Measurements from ENCODE around the gene ALLC. TPM values are rescaled to one million over a fixed set of nuclear protein-coding genes. Genes with fewer than 3 reads are reported as not detected.

Gene ALLC
- total RNA-seq, 1 experiment from 2014 or later, result not detected

- Mint-ChIP-seq H3K36me3 (ENCODE audit: insufficient read depth, unreplicated experiment) (no peaks in the 10 kb centered on the region), H3K27ac (ENCODE audit: unreplicated experiment) (no peak overlapping the region), H3K9me3 (ENCODE audit: unreplicated experiment) (no peaks in the 10 kb centered on the region), H3K4me3 (ENCODE audit: unreplicated experiment) (no peak overlapping the region), H3K27me3 (ENCODE audit: insufficient read depth, unreplicated experiment) (peaks cover 16% of the 10 kb centered on the region), H3K4me1 (ENCODE audit: low read depth, unreplicated experiment) (no peaks in the 10 kb centered on the region)
- H3K4me1 ChIP-seq, result no peaks in the 10 kb centered on the region
- CTCF ChIA-PET, result no interaction called here
- intact Hi-C loops (cut with micrococcal nuclease; ENCODE audit: unreplicated experiment), result no loop called here
- H3K36me3 ChIP-seq (ENCODE audit: control insufficient read depth, insufficient read depth, low read length), result no peaks in the 10 kb centered on the region
- no peak for DNase-seq
- no TSS peak for BruUV-seq (replicated peaks)
- H3K4me3 ChIP-seq (ENCODE audit: low read depth, low read length), result no peak overlapping the region
- POLR2A ChIA-PET, result no interaction called here
- no peaks in the 10 kb centered on the region for H3K9me3 ChIP-seq
- no peak for TF ChIP-seq CTCF (IDR thresholded peaks at IDR 0.05; ENCODE audit: insufficient read depth in 1 of 2, low read depth in 1 of 2, low read length in 1 of 2, severe bottlenecking in 1 of 2, unreplicated experiment in 1 of 2)
- no peaks in the 10 kb centered on the region; the same call in 1 of the 2 replicates for H3K27me3 ChIP-seq (replicated peaks; ENCODE audit: control insufficient read depth, insufficient read depth, low read length)
Observed at GRCh38 chr2:3670941-3671340, 12.9 kb downstream of the ALLC start.

- no peaks in the 10 kb centered on the region for H3K4me1 Mint-ChIP-seq (ENCODE audit: low read depth, unreplicated experiment)
- intact Hi-C loops (cut with micrococcal nuclease; ENCODE audit: unreplicated experiment), result no loop called here
- no peak for DNase-seq
- no peaks in the 10 kb centered on the region for H3K36me3 Mint-ChIP-seq (ENCODE audit: insufficient read depth, unreplicated experiment)
- H3K27ac Mint-ChIP-seq (ENCODE audit: unreplicated experiment), result no peak overlapping the region
- no peaks in the 10 kb centered on the region for H3K9me3 Mint-ChIP-seq (ENCODE audit: unreplicated experiment)
- no peaks in the 10 kb centered on the region for H3K4me1 ChIP-seq
- H3K27me3 Mint-ChIP-seq (ENCODE audit: insufficient read depth, unreplicated experiment), result peaks cover 25% of the 10 kb centered on the region
- H3K27me3 ChIP-seq (replicated peaks; ENCODE audit: control insufficient read depth, insufficient read depth, low read length), result no peaks in the 10 kb centered on the region; the same call in none of the 2 replicates
- H3K4me3 ChIP-seq (ENCODE audit: low read depth, low read length), result no peak overlapping the region
- no peaks in the 10 kb centered on the region for H3K36me3 ChIP-seq (ENCODE audit: control insufficient read depth, insufficient read depth, low read length)
- H3K4me3 Mint-ChIP-seq (ENCODE audit: unreplicated experiment), result no peak overlapping the region
- ChIA-PET CTCF (no interaction called here), POLR2A (no interaction called here)
- no TSS peak for BruUV-seq (replicated peaks)
- no peaks in the 10 kb centered on the region for H3K9me3 ChIP-seq
- no peak for TF ChIP-seq CTCF (IDR thresholded peaks at IDR 0.05; ENCODE audit: insufficient read depth in 1 of 2, low read depth in 1 of 2, low read length in 1 of 2, severe bottlenecking in 1 of 2, unreplicated experiment in 1 of 2)
Observed at GRCh38 chr2:3672861-3673678, 15.1 kb downstream of the ALLC start.

GRCh38 chr2:3674066-3674845 is 16.3 kb downstream of the ALLC start:
- Histone ChIP-seq H3K4me1 (no peaks in the 10 kb centered on the region), H3K4me3 (ENCODE audit: low read depth, low read length) (no peak overlapping the region), H3K9me3 (no peaks in the 10 kb centered on the region), H3K27me3 (replicated peaks; ENCODE audit: control insufficient read depth, insufficient read depth, low read length) (no peaks in the 10 kb centered on the region; the same call in none of the 2 replicates), H3K36me3 (ENCODE audit: control insufficient read depth, insufficient read depth, low read length) (no peaks in the 10 kb centered on the region)
- DNase-seq, result no peak
- Mint-ChIP-seq H3K27ac (ENCODE audit: unreplicated experiment) (no peak overlapping the region), H3K36me3 (ENCODE audit: insufficient read depth, unreplicated experiment) (no peaks in the 10 kb centered on the region), H3K4me3 (ENCODE audit: unreplicated experiment) (no peak overlapping the region), H3K27me3 (ENCODE audit: insufficient read depth, unreplicated experiment) (peaks cover 30% of the 10 kb centered on the region), H3K4me1 (ENCODE audit: low read depth, unreplicated experiment) (no peaks in the 10 kb centered on the region), H3K9me3 (ENCODE audit: unreplicated experiment) (no peaks in the 10 kb centered on the region)
- intact Hi-C loops (cut with micrococcal nuclease; ENCODE audit: unreplicated experiment), result no loop called here
- TF ChIP-seq CTCF (IDR thresholded peaks at IDR 0.05; ENCODE audit: insufficient read depth in 1 of 2, low read depth in 1 of 2, low read length in 1 of 2, severe bottlenecking in 1 of 2, unreplicated experiment in 1 of 2), result no peak
- POLR2A ChIA-PET, result no interaction called here
- no TSS peak for BruUV-seq (replicated peaks)
- CTCF ChIA-PET, result no interaction called here

Measured in Caco-2 (cell line).